Measurements from ENCODE around the gene ZNF318. TPM values are rescaled to one million over a fixed set of nuclear protein-coding genes. Genes with fewer than 3 reads are reported as not detected.
"Not testable (repeated sequence)": the region's sequence is repeated elsewhere in the genome, so short reads cannot be mapped to it uniquely, and the experiment has no call there.

Gene ZNF318
- total RNA-seq, 4 donors from 2014 or later: 20.9 to 35.5 (median 24.8) TPM

DNA sequence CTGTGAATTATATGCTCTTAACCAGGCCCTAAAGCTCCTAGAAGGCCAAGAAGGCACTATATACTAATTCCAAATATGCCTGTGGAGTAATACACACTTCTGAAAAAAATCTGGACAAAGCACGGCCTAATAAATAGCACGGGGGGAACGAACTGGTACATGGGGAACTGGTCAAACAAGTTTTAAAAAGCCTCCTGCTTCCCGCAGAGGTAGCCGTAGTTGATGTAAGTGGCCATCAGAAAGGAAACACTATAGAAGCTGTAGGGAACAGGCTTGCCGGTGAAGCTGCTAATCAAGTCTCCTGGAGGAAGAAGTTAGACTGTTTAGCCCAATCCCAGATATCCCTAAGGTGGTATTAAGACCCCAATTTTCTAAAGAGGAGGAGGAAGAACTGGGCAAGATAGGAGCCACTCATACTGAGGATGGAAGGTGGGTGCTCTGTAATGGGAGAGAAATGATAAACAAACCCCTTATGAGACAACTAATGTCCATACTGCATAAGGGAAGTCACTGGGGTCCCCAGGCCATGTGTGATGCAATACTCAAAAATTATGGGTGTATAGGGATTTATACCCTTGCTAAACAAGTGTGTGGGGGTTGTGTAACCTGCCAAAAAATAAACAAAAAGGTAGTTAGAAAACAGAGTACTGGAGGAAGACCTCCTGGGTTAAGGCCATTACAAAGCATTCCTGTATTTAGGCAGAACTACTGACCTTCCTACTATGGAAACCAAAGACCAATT lies 27.1 kb upstream of the ZNF318 start:
- DNase-seq (ENCODE audit: low spot score in 2 of 2): no peak
- Histone ChIP-seq H3K4me1 (no peaks in the 10 kb centered on the region), H3K36me3 (no peaks in the 10 kb centered on the region), H3K9me3 (no peaks in the 10 kb centered on the region), H3K27ac (no peak overlapping the region), H3K27me3 (no peaks in the 10 kb centered on the region), H3K4me3 (no peak overlapping the region)
- TF ChIP-seq EP300 (IDR thresholded peaks at IDR 0.05) (no peak), POLR2A (IDR thresholded peaks at IDR 0.05) (no peak), POLR2AphosphoS5 (IDR thresholded peaks at IDR 0.05) (no peak)
- TF ChIP-seq, protein P1, sequence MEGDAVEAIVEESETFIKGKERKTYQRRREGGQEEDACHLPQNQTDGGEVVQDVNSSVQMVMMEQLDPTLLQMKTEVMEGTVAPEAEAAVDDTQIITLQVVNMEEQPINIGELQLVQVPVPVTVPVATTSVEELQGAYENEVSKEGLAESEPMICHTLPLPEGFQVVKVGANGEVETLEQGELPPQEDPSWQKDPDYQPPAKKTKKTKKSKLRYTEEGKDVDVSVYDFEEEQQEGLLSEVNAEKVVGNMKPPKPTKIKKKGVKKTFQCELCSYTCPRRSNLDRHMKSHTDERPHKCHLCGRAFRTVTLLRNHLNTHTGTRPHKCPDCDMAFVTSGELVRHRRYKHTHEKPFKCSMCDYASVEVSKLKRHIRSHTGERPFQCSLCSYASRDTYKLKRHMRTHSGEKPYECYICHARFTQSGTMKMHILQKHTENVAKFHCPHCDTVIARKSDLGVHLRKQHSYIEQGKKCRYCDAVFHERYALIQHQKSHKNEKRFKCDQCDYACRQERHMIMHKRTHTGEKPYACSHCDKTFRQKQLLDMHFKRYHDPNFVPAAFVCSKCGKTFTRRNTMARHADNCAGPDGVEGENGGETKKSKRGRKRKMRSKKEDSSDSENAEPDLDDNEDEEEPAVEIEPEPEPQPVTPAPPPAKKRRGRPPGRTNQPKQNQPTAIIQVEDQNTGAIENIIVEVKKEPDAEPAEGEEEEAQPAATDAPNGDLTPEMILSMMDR (IDR thresholded peaks at IDR 0.05): no peak
- WGBS: 54% methylated on average over 6 of the region's 6 CpGs

DNA sequence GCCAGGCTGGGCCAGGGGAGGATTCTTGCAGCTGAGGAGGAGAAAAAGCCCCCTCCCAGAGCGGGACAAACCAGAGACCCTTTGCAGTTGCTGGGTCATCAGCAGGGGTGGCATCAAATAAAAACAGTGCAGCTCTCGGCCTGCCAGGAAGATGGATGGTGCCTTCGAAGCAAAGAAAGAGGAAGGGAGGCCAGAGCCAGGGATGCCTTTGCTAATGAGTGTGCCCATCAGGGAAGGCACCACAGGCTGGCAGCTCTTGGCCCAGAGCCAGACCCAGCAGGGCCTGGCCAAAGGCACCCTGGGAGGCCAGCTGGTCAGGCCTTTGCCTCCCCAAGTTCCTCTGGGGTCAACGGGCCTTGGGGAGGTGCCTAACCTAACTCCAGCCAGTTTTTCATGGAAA lies 26.3 kb upstream of the ZNF318 start:
- Histone ChIP-seq H3K27me3 (no peaks in the 10 kb centered on the region), H3K4me3 (no peak overlapping the region), H3K4me1 (no peaks in the 10 kb centered on the region), H3K27ac (no peak overlapping the region), H3K9me3 (no peaks in the 10 kb centered on the region), H3K36me3 (no peaks in the 10 kb centered on the region)
- WGBS: 64% methylated on average over 4 of the region's 4 CpGs
- no peak for TF ChIP-seq POLR2A (IDR thresholded peaks at IDR 0.05)
- no peak for TF ChIP-seq POLR2AphosphoS5 (IDR thresholded peaks at IDR 0.05)
- TF ChIP-seq EP300 (IDR thresholded peaks at IDR 0.05): no peak
- TF ChIP-seq, protein P1 (IDR thresholded peaks at IDR 0.05): no peak
- no peak for DNase-seq (ENCODE audit: low spot score in 2 of 2)

DNA sequence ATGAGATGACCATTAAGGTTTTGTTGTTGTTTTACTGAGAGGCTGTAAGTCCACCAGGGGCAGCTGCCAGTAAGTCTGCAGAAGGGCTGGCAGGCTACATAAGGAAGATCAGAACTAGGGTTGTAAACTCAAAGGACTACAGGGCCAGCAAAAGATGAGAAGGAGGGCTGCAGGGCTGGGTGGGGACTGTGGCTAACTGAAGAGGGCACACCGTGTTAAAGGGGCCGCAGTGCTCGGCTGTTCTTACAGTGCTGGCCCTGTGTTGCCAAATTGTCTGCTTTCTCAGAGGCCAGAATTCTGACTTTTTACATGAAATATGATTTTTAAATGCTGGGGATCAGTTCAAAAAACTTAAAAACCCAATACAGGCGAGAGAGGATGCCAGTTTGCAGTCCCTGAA lies 25.5 kb upstream of the ZNF318 start:
- 92% methylated on average over 4 of the region's 4 CpGs for WGBS
- DNase-seq (ENCODE audit: low spot score in 2 of 2): no peak
- no peaks in the 10 kb centered on the region for H3K9me3 ChIP-seq
- H3K4me3 ChIP-seq: no peak overlapping the region
- no peaks in the 10 kb centered on the region for H3K36me3 ChIP-seq
- TF ChIP-seq POLR2A (IDR thresholded peaks at IDR 0.05) (no peak), POLR2AphosphoS5 (IDR thresholded peaks at IDR 0.05) (no peak), EP300 (IDR thresholded peaks at IDR 0.05) (no peak)
- TF ChIP-seq, protein P1 (IDR thresholded peaks at IDR 0.05): no peak
- H3K27me3 ChIP-seq: no peaks in the 10 kb centered on the region
- H3K4me1 ChIP-seq: no peaks in the 10 kb centered on the region
- H3K27ac ChIP-seq: no peak overlapping the region

DNA sequence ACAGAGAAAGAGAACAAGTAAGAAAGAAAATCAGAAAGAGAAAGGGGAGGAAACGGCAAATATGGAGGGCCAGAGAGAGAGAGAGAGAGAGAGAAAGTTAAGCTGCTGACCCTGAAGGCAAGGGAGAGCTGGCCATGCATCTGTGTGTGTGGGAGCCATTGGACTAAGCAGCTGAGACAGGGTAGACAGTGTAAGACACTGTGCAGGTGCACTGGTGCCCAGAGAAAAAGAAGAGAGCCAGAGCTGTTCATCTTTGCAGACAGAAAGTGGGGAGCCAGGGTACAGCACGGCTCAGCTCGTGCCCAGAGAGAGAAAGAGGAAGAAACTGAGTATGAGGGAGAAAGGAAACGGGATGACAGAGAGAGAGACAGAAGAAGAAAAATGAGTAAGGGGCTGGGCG lies 24.2 kb upstream of the ZNF318 start:
- TF ChIP-seq POLR2AphosphoS5 (IDR thresholded peaks at IDR 0.05) (no peak), EP300 (IDR thresholded peaks at IDR 0.05) (no peak), POLR2A (IDR thresholded peaks at IDR 0.05) (no peak)
- Histone ChIP-seq H3K9me3 (no peaks in the 10 kb centered on the region), H3K27ac (no peak overlapping the region), H3K27me3 (peaks cover 7% of the 10 kb centered on the region), H3K36me3 (no peaks in the 10 kb centered on the region), H3K4me3 (no peak overlapping the region), H3K4me1 (no peaks in the 10 kb centered on the region)
- DNase-seq (ENCODE audit: low spot score in 2 of 2): no peak
- 81% methylated on average over 5 of the region's 5 CpGs for WGBS

DNA sequence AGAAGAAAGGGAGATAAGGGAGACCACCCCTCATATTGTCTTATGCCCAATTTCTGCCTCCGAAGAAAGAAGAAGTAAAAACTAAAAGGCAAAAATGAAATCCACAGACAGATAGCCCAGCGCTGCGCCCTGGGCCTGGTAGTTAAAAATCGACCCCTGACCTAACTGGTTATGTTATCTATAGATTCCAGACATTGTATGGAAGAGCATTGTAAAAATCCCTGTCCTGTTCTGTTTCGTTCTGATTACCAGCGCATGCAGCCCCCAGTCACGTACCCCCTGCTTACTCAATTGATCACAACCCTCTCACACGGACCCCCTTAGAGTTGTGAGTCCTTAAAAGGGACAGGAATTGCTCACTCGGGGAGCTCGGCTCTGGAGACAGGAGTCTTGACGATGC lies 23.7 kb upstream of the ZNF318 start:
- H3K4me3 ChIP-seq; H3K27ac ChIP-seq; H3K4me1 ChIP-seq; H3K36me3 ChIP-seq; DNase-seq (ENCODE audit: low spot score in 2 of 2); H3K9me3 ChIP-seq: not testable (repeated sequence)
- H3K27me3 ChIP-seq: peaks cover 12% of the 10 kb centered on the region
- 74% methylated on average over 11 of the region's 11 CpGs for WGBS

DNA sequence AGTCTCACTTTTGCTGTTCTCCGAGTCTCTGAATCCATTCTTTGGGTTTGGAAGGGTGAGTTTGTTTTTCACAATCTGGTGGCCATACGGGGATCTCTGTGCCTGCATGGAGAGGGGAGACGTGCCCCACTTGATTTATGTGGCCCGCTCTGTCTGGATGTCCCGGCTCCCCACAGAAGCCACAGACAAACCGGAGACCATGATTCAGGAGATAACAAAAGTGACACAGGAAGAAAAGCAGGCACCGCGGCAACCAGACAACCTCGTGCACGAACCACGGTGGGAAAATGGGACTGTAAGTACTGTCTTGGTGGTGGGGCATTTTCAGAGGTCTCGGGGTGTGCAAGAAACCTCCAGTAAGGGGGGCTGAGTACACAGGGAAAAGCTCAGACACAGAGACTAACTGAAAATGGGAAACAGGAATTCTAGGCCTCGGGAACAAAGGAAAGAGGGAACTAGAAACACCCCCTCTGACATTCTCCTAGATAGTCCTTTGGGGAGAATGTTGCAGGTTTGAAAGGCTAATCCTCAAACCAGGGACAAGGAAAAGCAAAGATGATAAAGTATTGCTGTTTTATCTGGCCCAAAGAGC lies 22.1 kb upstream of the ZNF318 start:
- Histone ChIP-seq H3K9me3 (no peaks in the 10 kb centered on the region), H3K36me3 (no peaks in the 10 kb centered on the region), H3K27me3 (peaks cover 12% of the 10 kb centered on the region), H3K4me1 (no peaks in the 10 kb centered on the region), H3K4me3 (no peak overlapping the region), H3K27ac (no peak overlapping the region)
- no peak for TF ChIP-seq POLR2A (IDR thresholded peaks at IDR 0.05)
- TF ChIP-seq EP300 (IDR thresholded peaks at IDR 0.05): no peak
- TF ChIP-seq, protein P1 (IDR thresholded peaks at IDR 0.05): no peak
- TF ChIP-seq POLR2AphosphoS5 (IDR thresholded peaks at IDR 0.05): no peak
- DNase-seq (ENCODE audit: low spot score in 2 of 2): no peak
- 67% methylated on average over 13 of the region's 13 CpGs for WGBS

DNA sequence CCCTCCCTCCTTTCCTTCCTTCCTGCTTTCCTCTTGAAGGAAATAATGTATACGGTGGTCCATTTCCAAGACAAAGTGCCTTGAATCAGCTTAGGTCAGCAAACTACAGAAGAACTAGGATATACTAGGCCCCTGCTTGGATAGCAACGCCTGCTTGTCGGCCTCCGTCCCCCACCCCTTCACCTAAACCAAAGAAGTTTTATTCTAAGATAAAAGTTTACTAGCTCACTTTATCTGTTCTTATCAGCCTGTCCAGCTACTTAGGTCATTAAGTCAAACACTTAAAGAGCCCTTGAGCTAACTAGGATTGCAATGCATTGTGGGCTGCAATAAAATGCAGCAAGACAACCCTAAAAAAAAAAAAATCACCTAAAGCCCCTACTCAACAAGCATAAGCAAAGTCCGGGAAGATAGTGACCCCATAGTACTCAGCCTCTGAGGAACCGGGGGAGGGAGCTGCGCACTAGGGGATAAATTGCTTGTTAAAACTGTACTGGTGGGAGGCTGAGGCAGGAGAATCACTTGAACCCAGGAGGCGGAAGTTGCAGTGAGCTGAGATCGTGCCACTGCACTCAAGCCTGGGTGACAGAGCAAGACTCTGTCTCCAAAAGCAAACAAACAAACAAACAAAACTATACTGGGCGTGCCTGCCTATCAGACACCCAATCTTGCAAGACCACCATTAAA lies 21.4 kb upstream of the ZNF318 start:
- H3K4me3 ChIP-seq; H3K27ac ChIP-seq; H3K36me3 ChIP-seq; DNase-seq (ENCODE audit: low spot score in 2 of 2); H3K9me3 ChIP-seq; H3K4me1 ChIP-seq: not testable (repeated sequence)
- peaks cover 12% of the 10 kb centered on the region for H3K27me3 ChIP-seq
- WGBS: 74% methylated on average over 10 of the region's 10 CpGs
